C4-2B (cell line): ENCODE results near the gene LSM2.
A peak's percentile ranks its signal among the peaks of the same experiment; 100 is the strongest.
"Not testable (repeated sequence)": the region's sequence is repeated elsewhere in the genome, so short reads cannot be mapped to it uniquely, and the experiment has no call there.

ENCODE experiments used
- H3K27ac ChIP-seq: fragments of 450-650 bp; 2 replicates; pipeline ENCODE4 v1.5.1; 2017
- CTCF ChIP-seq: fragments of 450-650 bp; conservative IDR thresholded peaks from 2 replicates; pipeline ENCODE4 v1.5.1; 2017; ENCODE audit warnings: mild to moderate bottlenecking
- ZFX ChIP-seq: fragments of 450-650 bp; IDR thresholded peaks from 2 replicates; pipeline ENCODE4 v1.6.1; 2017

Gene LSM2

DNA sequence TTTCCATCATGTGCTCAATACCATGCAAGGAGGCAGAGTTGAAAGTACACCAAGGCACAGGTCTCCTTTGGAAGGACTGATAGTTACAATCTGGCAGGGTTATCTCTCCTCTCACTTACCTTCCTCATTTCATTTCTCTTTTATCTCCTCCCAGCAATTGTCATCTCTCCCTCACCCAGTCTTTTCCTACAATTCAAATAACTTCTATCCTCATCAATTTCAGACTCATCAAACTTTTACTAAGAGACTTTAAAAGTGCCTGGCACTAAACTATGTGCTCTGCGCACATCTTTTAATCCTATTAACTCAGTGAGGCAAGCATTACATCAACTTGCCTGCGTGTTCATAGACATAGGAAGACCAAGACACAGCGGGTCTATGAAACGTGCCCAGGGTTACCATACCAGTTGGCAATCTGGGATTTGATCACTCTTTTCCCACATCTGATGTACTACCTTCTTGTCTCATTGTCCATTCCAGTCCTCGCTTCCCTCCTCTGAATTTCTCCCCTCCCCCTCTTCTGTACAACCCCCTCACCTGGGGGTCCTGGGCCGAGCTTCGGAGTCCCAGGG is 12.4 kb downstream of the LSM2 start:
- TF ChIP-seq ZFX (no peak), CTCF (no peak)
- H3K27ac ChIP-seq: peak overlapping the region; percentile 94

DNA sequence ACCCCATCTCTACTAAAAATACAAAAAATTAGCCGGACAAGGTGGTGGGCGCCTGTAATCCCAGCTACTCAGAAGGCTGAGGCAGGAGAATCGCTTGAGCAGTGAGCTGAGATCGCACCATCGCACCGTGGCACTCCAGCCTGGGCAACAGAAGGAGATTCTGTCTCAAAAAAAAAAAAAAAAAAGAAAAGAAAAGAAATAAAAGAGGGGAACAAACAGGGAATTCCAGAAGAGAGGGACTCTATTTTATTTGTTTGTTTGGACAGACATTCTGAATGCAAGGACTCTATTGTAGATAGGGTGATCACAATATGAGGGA is 12.9 kb downstream of the LSM2 start:
- not testable (repeated sequence) for H3K27ac ChIP-seq

- no peak overlapping the region for H3K27ac ChIP-seq
- TF ChIP-seq ZFX: no peak
- TF ChIP-seq CTCF: no peak
Observed at GRCh38 chr6:31792761-31793171, 14.0 kb downstream of the LSM2 start.

DNA sequence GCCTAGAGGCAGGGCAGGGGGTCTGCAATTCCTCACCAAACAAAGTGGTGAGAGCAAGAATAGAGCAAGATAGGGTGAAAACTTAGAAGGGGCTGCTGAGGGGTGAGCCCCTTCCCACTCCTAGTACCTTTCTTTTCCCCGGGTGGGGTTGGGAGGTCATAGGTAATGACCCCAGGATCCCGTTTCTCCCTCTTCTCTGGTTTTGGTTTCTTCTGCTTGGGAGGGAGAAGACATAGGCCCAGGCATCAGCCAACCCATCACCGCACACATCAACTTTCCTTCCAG is 14.7 kb downstream of the LSM2 start:
- TF ChIP-seq ZFX (no peak), CTCF (no peak)
- H3K27ac ChIP-seq: no peak overlapping the region

GRCh38 chr6:31791324-31792089 is 15.3 kb downstream of the LSM2 start:
- H3K27ac ChIP-seq: no peak overlapping the region
- TF ChIP-seq ZFX (no peak), CTCF (peak; percentile 81; the same call in 1 of the 2 replicates)

DNA sequence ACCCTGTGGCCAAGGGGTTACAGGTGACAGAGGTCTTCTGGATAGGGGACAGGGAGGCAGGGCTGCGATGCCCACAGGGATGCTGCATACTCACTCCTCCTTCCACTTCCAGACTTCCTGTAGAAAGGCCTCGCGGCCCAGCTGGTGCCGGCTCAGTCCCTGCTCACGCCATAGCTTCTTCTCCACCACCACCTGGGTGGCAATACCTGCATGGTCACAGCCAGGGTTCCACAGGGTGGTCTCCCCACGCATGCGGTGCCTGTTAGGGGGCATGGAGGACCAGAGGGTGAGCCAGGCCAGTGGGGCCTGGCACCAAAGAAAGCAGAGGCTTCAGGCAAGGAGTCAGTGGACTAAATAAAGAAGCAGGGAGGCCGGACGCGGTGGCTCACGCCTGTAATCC is 21.3 kb downstream of the LSM2 start:
- no peak overlapping the region for H3K27ac ChIP-seq
- no peak for TF ChIP-seq ZFX
- no peak for TF ChIP-seq CTCF

GRCh38 chr6:31784098-31784925 is 22.5 kb downstream of the LSM2 start:
- TF ChIP-seq CTCF (no peak), ZFX (no peak)
- no peak overlapping the region for H3K27ac ChIP-seq
